SK-N-SH (cell line): ENCODE data around the gene CTNNA3. TPM values are rescaled to one million over a fixed set of nuclear protein-coding genes. Genes with fewer than 3 reads are reported as not detected.

Experiments used
- CTCF ChIA-PET: fragments of 300-600, 350-600 bp; formaldehyde crosslinking; extraction: SDS; loops from one replicate; lab custom pipeline; 2021; lab: Yijun Ruan, JAX
- POLR2A ChIA-PET: fragments of 350-600 bp; sonication (Branson Sonifier 250); formaldehyde crosslinking; extraction: SDS; loops from one replicate; lab custom pipeline; 2020; ENCODE audit warnings: antibody characterized with exemption, inconsistent platforms; lab: Yijun Ruan, JAX
- DNase-seq: peaks from one replicate; pipeline ENCODE4 v3.0.0; 2012
- H2AFZ ChIP-seq: fragments of 200-600 bp; sonication (generic); 2 replicates; pipeline ENCODE4 v1.8.1; 2016; ENCODE audit warnings: antibody characterized with exemption, mild to moderate bottlenecking, low read depth
- H3F3A ChIP-seq: fragments of 200-600 bp; sonication (generic); replicated peaks from 2 replicates; pipeline ENCODE3; 2016; ENCODE audit warnings: antibody characterized with exemption, mild to moderate bottlenecking; ENCODE audit not compliant: insufficient read depth
- H3K27ac ChIP-seq, 2 experiments: fragments of 200-500 bp in 1 of 2; fragments of 200-600 bp in 1 of 2; sonication (Bioruptor generic) in 1 of 2; sonication (generic), shearing (Covaris generic) in 1 of 2; 2 replicates each; pipeline versions ENCODE4 v1.5.1 to v1.6.1; 2014 to 2016; ENCODE audit warnings: low read depth in 2 of 2, inconsistent platforms in 1 of 2, low read length in 1 of 2, mild to moderate bottlenecking in 1 of 2, mixed read lengths in 1 of 2
- H3K27me3 ChIP-seq: fragments of 200-600 bp; sonication (generic), shearing (Covaris generic); 2 replicates; pipeline ENCODE4 v1.6.1; 2016; ENCODE audit warnings: mixed run types; ENCODE audit not compliant: insufficient read depth
- H3K36me3 ChIP-seq, 2 experiments: fragments of 200-500 bp in 1 of 2; fragments of 200-600 bp in 1 of 2; sonication (Bioruptor generic) in 1 of 2; sonication (generic) in 1 of 2; replicated peaks in 1 of 2; 2 replicates each; pipeline versions ENCODE3 to v1.5.1; 2014 to 2016; ENCODE audit warnings: low read length in 1 of 2, mild to moderate bottlenecking in 1 of 2; ENCODE audit not compliant: insufficient read depth in 2 of 2, control insufficient read depth in 1 of 2
- H3K4me1 ChIP-seq, 2 experiments: fragments of 200-500 bp in 1 of 2; fragments of 200-600 bp in 1 of 2; sonication (Bioruptor generic) in 1 of 2; sonication (generic), shearing (Covaris generic) in 1 of 2; 2 replicates each; pipeline versions ENCODE4 v1.5.1 to v1.6.1; 2014 to 2016; ENCODE audit warnings: low read depth in 1 of 2, low read length in 1 of 2, mixed run types in 1 of 2; ENCODE audit not compliant: insufficient read depth in 2 of 2, control insufficient read depth in 1 of 2
- H3K4me2 ChIP-seq: fragments of 200-600 bp; sonication (generic), shearing (Covaris generic); 2 replicates; pipeline ENCODE4 v1.6.1; 2017; ENCODE audit warnings: mixed run types
- H3K4me3 ChIP-seq, 2 experiments: fragments of 200-500 bp in 1 of 2; fragments of 200-600 bp in 1 of 2; sonication (Bioruptor generic) in 1 of 2; sonication (generic), shearing (Covaris generic) in 1 of 2; 2 replicates each; pipeline versions ENCODE4 v1.5.1 to v1.8.1; 2014 to 2016; ENCODE audit warnings: low read depth in 2 of 2, inconsistent platforms in 1 of 2, low read length in 1 of 2, mild to moderate bottlenecking in 1 of 2, mixed read lengths in 1 of 2, moderate library complexity in 1 of 2
- H3K79me2 ChIP-seq: fragments of 200-600 bp; sonication (generic); 2 replicates; pipeline ENCODE4 v1.8.1; 2017; ENCODE audit warnings: mild to moderate bottlenecking; ENCODE audit not compliant: insufficient read depth
- H3K9ac ChIP-seq: fragments of 200-600 bp; sonication (generic); 2 replicates; pipeline ENCODE4 v1.6.1; 2017; ENCODE audit warnings: mixed run types
- H3K9me2 ChIP-seq: fragments of 200-600 bp; sonication (generic); 2 replicates; pipeline ENCODE4 v1.6.1; 2017; ENCODE audit warnings: mixed run types
- H3K9me3 ChIP-seq: fragments of 200-600 bp; sonication (generic); 2 replicates; pipeline ENCODE4 v1.6.1; 2017; ENCODE audit warnings: mixed run types, mild to moderate bottlenecking, moderate library complexity
- H4K20me1 ChIP-seq: fragments of 200-600 bp; sonication (generic); 2 replicates; pipeline ENCODE4 v1.6.1; 2017; ENCODE audit warnings: mild to moderate bottlenecking, mixed run types; ENCODE audit not compliant: insufficient read depth
- CTCF ChIP-seq: fragments of 200-600 bp; sonication (generic); IDR thresholded peaks from 2 replicates; pipeline ENCODE4 v1.6.1; 2017; ENCODE audit warnings: antibody characterized with exemption, mild to moderate bottlenecking, moderate library complexity
- FOXJ3 ChIP-seq: sonication (generic); formaldehyde crosslinking; IDR thresholded peaks from 2 replicates; pipeline ENCODE4 v1.5.1; 2020; ENCODE audit warnings: mild to moderate bottlenecking, missing genetic modification reagents
- GATA2 ChIP-seq: sonication (generic); formaldehyde crosslinking; IDR thresholded peaks from 2 replicates; pipeline ENCODE4 v1.5.0; 2020; ENCODE audit warnings: mild to moderate bottlenecking, missing genetic modification reagents
- JUND ChIP-seq: IDR thresholded peaks from 2 replicates; pipeline ENCODE4 v1.4.0; 2012
- MEF2A ChIP-seq: IDR thresholded peaks from 2 replicates; pipeline ENCODE4 v1.4.0; 2012; ENCODE audit warnings: low read depth, borderline replicate concordance
- PBX3 ChIP-seq: IDR thresholded peaks from 2 replicates; pipeline ENCODE4; 2012
- RAD21 ChIP-seq: IDR thresholded peaks from 2 replicates; pipeline ENCODE4 v1.6.1; 2012; ENCODE audit warnings: mild to moderate bottlenecking, low read length
- REST ChIP-seq: IDR thresholded peaks from 2 replicates; pipeline ENCODE4 v1.6.1; 2012; ENCODE audit warnings: mild to moderate bottlenecking, low read depth, low read length, moderate library complexity
- USF1 ChIP-seq: IDR thresholded peaks from 2 replicates; pipeline ENCODE4 v1.4.0; 2012; ENCODE audit warnings: low read depth, borderline replicate concordance
- WGBS: methylation state at CpG from one replicate; pipeline ENCODE4 v1.1.6; 2017; ENCODE audit warnings: low lambda C conversion rate; 5-methylcytosine and 5-hydroxymethylcytosine counted together
- polyA plus RNA-seq, 3 experiments: library from polyadenylated mRNA; depleted of rRNA; stranded (reverse); fragments of >200 nt; gene quantifications; 2 replicates each; pipeline ENCODE4 v1.2.3, GENCODE V29; 2012

The CTNNA3 gene
- polyA plus RNA-seq, 1 of the 3 experiments (the other 2 are of a cell fraction) = not detected

GRCh38 chr10:66265398-66265797 is 1430.6 kb downstream of the CTNNA3 start:
- 0% methylated on average over 1 of the region's 1 CpG for WGBS

More at GRCh38 chr10:66265398-66265797, 1430.6 kb downstream of the CTNNA3 start:
- TF ChIP-seq JUND (no peak), CTCF (no peak), FOXJ3 (CRISPR knock-in tag) (no peak), PBX3 (no peak), RAD21 (no peak), GATA2 (CRISPR knock-in tag) (no peak), USF1 (no peak), REST (no peak), MEF2A (no peak)
- DNase-seq = no peak
- CTCF ChIA-PET = no interaction called here
- no peaks in the 10 kb centered on the region for H3K9me3 ChIP-seq
- H3K27me3 ChIP-seq = no peaks in the 10 kb centered on the region
- H3K9ac ChIP-seq = no peak overlapping the region
- no peaks in the 10 kb centered on the region for H3K36me3 ChIP-seq
- no peaks in the 10 kb centered on the region for H4K20me1 ChIP-seq
- POLR2A ChIA-PET = no interaction called here
- no peak overlapping the region for H3K27ac ChIP-seq
- no peaks in the 10 kb centered on the region for H3F3A ChIP-seq
- no peak overlapping the region for H3K4me2 ChIP-seq
- H3K4me1 ChIP-seq = no peaks in the 10 kb centered on the region
- no peak overlapping the region for H2AFZ ChIP-seq
- no peaks in the 10 kb centered on the region for H3K79me2 ChIP-seq
- no peak overlapping the region for H3K4me3 ChIP-seq
- no peaks in the 10 kb centered on the region for H3K9me2 ChIP-seq
